ENCODE results near the gene PRRC2B.
A peak's percentile ranks its signal among the peaks of the same experiment; 100 is the strongest.
"Not testable (repeated sequence)": the region's sequence is repeated elsewhere in the genome, so short reads cannot be mapped to it uniquely, and the experiment has no call there.

PRRC2B gene

GRCh38 chr9:131393622-131394463, at the start of gene PRRC2B:
Gene PRRC2B (plus strand): TSS chr9:131394086. CDS start chr9:131430145, 36,059 bp downstream.
- peak; percentile 86 for DNase-seq (ENCODE audit: low spot score)
- peak; percentile 64 for TF ChIP-seq CTCF (IDR thresholded peaks at IDR 0.05)
- Histone ChIP-seq H3K27ac (peak within 1 kb of the TSS; percentile 95 to 99), H3K4me3 (peak within 1 kb of the TSS; percentile 93)

GRCh38 chr9:131344931-131345535, 48.9 kb upstream of the PRRC2B start:
- H3K27ac ChIP-seq; H3K4me3 ChIP-seq; DNase-seq (ENCODE audit: low spot score): not testable (repeated sequence)

GRCh38 chr9:131346559-131346958, 47.3 kb upstream of the PRRC2B start:
- no peak overlapping the region for H3K4me3 ChIP-seq
- no peak overlapping the region for H3K27ac ChIP-seq
- no peak for TF ChIP-seq CTCF (IDR thresholded peaks at IDR 0.05)
- DNase-seq (ENCODE audit: low spot score), result no peak

GRCh38 chr9:131347376-131348020, 46.4 kb upstream of the PRRC2B start:
- no peak overlapping the region for H3K4me3 ChIP-seq
- no peak overlapping the region for H3K27ac ChIP-seq
- no peak for DNase-seq (ENCODE audit: low spot score)
- no peak for TF ChIP-seq CTCF (IDR thresholded peaks at IDR 0.05)

GRCh38 chr9:131348631-131349521, 45.0 kb upstream of the PRRC2B start:
- Histone ChIP-seq H3K4me3 (no peak overlapping the region), H3K27ac (no peak overlapping the region)
- TF ChIP-seq CTCF (IDR thresholded peaks at IDR 0.05), result no peak
- DNase-seq (ENCODE audit: low spot score), result no peak

GRCh38 chr9:131349522-131349880, 44.4 kb upstream of the PRRC2B start:
- H3K4me3 ChIP-seq, result no peak overlapping the region
- no peak for DNase-seq (ENCODE audit: low spot score)
- TF ChIP-seq CTCF (IDR thresholded peaks at IDR 0.05), result no peak
- H3K27ac ChIP-seq, result no peak overlapping the region
